Activated CD8-positive, alpha-beta memory T cell treated with anti-CD3 and anti-CD28 coated beads, Interleukin-2, amount 50 U/mL, for 1 hour (primary cell): ENCODE data around the gene ALOX12B.
"Not testable (repeated sequence)": the region's sequence is repeated elsewhere in the genome, so short reads cannot be mapped to it uniquely, and the experiment has no call there.

ENCODE experiments used
- DNase-seq: peaks from one replicate; pipeline ENCODE4 v3.0.0-alpha.2; 2020; ENCODE audit errors: extremely low read depth

The ALOX12B gene

DNA sequence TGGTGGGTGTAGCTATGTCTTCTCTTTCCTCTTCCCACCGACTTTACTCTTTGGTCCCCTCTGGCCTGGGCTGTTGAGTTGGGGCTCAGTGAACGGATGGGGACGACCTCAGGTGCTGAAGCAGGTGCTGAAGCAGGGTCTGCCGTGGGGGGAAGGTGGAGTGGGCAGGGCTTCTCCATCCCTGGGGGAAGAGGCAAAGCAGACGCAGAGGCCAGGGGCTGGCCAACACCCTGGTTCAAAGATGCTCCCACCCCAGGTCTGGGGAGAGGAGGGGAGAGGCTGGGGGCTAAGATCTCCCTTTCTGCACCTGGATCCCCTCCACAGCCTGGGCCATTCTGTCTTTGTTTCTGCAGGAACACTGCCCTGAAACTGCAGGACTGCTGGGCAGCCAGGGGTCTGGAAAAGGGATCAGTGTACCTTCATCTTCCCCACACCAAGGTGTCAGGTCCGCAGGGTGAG lies 22.9 kb downstream of the ALOX12B start:
- no peak for DNase-seq

DNA sequence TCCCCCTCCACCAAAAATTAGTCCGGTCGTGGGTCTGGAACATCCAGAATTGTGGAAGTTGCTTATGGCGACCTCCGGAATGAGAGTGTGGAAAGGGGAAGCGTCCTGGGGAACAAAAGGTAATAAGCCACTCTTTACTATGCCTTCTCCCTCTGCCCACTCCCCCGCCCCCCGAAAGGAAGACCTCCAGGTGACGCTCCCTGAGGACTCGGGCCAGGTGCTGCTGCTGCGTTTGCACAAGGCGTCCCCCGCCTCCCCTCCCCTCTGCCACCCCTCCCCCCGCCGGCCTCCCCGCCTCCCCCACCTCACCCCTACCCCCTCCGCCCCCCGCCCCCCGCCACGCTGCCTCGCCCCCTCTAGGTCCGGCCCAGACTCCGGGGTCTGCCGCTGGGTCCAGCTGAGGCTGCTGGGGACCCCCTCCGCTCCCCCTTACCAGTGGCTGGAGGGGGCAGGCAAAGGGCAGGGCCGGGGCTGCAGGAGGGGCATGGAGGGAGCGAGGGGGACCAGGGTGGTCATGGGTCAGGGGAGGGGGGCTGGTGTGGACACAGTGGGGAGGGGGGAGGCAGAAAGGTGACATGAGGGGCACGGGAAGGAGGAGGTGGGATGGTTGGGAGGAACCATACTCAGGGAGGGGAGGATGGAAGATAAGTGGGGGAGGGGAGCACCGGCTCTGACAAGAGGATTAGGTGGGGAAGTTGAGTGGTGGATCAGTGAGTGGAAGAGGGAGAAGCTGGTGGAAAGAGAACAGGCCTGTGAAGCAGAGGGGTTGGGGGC lies 23.6 kb downstream of the ALOX12B start:
- no peak for DNase-seq

DNA sequence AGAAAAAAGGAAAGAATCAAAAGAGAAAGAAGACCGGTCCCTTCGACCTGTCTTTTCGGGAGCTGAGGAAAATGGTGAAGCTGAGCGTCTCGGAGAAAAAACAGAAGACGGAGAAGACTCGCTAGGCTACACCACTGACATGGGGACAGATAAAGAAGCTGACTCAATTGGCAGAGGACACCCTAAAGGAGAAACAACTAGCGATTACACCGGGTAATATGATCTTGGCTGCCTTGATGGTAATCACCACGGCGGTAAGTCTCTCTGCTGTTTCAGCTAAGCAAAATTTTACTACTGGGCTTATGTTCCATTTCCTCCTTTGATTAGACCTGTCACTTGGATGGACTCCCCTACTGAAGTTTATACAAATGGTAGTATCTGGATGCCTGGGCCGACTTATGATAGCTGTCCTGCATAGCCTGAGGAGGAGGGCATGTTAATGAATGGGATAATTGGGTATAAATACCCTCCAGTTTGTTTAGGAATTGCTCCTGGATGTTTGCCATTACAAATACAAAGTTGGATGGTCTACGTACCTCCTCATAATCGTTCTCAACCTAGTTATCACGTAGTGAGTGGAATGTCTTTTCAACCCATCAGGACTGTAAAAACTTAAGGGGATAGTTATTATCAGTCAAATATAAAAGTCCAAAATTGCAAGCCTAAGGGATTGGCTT lies 24.6 kb downstream of the ALOX12B start:
- DNase-seq, result no peak

DNA sequence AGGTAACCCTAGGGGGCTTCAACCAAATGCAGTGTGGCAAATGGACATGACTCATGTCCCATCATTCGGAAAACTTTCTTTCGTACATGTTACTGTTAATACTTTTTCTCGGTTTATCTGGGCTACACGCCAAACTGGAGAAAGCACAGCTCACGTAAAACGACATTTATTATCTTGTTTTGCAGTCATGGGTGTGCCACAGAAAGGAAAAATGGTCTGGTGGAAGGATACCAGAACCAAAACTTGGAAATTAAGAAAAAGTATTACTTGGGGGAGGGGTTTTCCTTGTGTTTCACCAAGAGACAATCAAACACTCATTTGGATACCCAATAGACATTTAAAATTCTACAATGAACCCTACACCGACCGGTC lies 25.1 kb downstream of the ALOX12B start:
- DNase-seq, result no peak

DNA sequence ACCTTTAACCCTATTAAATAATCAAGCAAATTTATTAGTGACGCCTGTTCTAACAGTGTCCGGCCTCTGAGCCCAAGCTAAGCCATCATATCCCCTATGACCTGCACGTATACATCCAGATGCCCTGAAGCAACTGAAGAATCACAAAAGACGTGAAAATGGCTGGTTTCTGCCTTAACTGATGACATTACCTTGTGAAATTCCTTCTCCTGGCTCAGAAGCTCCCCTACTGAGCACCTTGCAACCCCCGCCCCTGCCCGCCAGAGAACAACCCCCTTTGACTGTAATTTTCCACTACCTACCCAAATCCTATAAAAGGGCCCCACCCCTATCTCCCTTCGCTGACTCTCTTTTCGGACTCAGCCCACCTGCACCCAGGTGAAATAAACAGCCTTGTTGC lies 25.7 kb downstream of the ALOX12B start:
- DNase-seq, result not testable (repeated sequence)

DNA sequence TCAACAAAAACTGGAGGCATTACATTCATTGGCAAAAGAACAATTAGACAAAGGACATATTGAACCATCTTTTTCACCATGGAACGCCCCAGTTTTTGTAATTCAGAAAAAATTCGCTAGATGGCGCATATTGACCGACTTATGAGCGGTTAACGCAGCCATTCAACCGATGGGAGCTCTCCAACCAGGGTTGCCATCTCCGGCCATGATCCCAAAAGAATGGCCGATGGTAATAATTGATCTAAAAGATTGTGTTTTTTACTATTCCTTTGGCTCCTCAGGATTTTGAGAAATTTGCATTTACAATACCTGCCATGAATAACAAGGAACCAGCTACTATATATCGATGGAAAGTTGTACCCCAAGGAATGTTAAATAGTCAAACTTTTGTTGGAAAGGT lies 27.2 kb downstream of the ALOX12B start:
- DNase-seq, result peak; percentile 25

DNA sequence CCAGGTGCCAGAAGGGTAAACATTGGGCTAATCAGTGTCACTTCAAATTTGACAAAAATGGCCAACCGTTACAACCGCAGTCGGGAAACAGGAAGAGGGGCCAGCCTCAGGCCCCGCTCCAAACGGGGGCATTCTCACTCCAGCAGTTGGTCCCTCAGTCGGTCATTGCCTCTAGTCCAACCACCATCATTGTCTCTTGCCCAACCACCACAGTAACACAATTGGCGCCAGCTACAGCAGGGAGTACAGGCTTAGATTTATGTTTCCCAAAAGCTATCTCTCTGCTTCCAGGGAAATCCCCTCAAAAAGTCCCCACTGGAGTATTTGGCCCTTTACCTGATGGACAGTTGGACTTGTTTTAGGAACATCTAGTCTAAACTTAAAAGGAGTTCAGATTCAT lies 28.4 kb downstream of the ALOX12B start:
- DNase-seq, result no peak

DNA sequence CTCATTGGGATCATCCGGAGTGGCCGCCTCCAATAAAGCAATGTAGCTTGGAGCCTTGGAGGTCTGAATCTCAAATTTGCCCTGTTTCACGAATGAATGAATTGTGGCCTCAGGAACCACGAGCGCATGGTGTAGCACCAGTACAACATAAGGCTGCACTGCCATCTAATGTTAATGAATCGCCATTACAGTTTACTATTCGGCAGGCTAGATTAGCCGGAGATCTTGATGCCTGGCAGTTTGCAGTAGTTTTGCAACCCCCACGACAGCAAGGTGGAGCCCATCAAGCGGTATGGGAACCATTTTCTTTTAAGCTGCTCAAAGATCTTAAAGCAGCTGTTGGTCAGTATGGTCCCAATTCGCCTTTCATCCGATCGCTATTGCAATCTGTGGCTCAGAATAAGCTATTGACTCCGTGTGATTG lies 29.8 kb downstream of the ALOX12B start:
- DNase-seq, result peak; percentile 21

DNA sequence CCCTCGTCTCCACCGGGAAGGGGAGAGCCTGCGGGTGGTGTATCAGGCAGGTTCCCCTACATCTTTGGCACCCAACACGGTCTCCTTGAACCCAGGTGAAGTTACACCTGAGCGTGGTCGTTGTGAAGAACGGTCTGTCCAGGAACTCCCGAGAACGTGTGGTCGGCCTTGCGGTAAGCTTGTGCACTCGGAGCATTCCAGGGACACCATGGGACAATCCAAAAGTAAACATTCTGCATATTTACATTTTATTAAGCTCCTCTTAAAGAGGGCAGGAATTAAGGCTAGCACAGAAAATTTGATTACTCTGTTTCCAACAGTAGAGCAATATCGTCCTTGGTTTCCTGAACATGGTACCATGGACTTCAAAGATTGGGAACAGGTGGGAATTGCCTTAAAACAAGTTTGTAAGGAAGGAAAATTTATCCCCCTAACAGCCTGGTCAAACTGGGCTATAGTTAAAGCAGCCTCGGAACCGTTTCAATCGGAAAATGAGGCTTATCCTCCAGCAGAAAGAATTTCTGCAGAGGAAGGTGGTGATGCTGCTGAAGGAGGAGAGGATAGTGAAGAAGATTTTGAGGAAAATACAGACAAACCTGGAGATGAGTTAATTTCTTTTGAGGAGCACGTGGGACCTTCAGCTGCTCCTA lies 30.4 kb downstream of the ALOX12B start:
- no peak for DNase-seq

DNA sequence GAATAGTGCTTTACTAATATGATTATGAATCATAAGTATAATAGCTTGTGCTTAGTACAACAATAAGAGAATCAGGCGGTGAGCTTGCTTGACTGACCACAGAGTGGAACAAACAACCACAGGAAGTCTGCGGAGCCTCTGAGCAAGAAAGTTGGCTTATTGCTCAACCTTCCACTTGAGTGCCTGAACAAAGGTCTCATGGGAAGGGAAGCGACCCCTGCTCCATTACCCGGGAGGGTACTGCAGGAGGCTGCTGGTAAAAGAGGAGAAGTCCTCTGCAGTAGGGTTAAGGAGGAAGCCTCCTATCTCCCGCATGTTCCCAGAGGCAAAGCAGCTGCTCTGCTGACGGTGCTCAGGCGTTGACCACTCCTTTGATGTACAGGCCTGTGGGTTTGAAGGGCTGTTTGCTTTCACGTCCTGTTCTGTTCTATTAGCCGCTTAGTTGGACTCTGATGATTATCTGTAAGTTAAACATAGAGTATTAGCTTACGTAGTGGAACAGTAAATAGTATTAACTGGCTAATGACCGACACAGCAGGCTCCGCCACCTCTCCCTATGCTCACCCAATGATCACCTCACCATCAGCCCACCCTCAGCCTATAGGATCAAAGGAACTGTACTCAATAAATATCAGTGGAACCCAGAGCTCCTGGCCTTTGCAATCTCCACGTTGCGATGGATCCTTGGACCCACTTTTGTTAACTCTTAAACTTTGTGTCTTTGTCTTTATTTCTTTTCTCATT lies 31.1 kb downstream of the ALOX12B start:
- DNase-seq, result no peak

DNA sequence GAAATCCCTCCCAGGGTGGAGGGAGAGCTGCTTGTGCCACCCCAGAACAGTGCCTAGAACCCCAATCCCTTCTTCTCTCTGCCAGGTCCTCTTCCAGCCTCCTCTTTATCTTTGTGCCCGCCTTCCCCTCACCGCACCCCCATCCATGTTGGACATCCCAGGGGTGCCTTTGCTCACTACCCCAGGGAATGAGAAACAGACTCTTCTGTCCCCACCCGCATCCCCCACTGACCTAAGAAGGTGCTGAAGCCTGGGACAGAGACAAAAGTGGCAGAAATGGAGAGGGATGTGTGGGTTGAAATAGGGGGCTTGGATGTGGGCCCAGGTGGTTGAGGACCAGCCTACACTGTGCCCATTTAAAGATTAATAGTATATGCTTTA lies 31.7 kb downstream of the ALOX12B start:
- DNase-seq, result no peak

DNA sequence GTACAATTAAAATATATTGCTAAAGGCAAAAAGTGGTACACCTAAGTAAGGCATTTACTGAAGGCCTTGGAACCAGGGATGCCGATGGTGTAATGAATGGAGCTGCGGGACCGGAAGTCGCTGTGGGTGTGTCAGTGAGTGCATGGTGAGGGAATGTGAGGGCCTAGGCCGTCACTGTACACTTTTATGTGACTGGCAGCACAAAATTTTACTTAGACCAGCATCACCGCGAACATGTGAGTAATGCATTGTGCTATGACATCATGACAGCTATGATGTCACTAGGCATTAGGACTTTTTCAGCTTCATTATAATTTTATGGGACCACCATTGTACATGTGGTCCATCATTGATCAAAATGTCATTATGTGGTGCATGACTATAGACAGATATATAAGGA lies 33.9 kb downstream of the ALOX12B start:
- DNase-seq, result no peak

DNA sequence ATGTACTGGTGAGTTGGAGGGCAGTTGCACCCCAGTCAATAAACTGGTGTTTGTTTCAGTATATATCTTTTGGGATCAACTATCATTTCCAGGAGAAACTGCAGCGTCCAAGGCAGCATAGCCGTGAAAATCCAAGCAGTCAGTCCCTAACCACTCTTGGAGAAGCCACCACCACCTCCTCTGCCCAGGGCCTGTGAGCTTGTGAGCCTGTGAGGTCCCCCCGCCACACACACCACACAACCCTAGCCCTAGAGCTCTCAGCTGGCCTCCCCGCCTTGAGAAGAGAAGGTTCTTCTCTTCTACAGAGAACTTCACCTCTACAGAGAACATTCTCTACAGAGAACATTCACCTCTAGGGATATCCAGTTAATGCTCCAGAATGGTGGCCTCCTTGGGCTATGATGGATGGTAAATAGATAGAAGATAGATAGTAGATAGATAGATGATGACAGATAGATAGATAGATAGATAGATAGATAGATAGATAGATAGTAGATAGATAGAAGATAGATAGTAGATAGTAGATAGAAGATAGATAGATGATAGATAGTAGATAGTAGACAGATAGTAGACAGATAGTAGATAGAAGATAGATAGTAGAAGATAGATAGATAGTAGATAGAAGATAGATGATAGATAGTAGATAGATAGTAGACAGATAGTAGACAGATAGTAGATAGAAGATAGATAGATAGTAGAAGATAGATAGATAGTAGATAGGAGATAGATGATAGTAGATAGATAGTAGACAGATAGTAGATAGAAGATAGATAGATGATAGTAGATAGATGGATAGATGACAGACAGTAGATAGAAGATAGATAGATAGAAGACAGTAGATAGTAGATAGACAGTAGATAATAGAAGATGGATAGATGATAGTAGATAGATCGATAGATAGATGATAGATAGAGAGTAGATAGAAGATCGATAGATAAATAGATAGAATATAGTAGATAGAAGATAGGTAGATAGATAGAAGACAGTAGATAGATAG lies 35.0 kb downstream of the ALOX12B start:
- DNase-seq, result no peak

DNA sequence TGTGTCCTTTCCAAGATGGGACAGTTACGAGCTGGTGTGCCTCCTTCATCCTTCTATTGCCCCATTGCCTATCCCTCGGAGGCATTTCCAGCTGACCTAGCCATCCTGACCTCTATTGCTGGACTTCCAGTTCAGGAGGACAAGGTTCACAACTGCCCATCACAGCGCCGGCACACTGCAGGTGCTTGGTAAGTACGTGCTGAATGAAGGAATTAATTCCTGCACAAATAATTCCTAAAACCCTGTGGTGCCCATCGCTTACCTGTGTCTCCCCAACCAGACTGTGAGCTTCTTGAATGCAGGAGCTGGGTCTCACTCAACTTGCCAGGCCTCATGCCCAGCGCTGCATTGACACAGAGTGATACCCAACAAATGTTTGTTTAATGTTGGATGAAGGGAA lies 35.7 kb downstream of the ALOX12B start:
- no peak for DNase-seq

DNA sequence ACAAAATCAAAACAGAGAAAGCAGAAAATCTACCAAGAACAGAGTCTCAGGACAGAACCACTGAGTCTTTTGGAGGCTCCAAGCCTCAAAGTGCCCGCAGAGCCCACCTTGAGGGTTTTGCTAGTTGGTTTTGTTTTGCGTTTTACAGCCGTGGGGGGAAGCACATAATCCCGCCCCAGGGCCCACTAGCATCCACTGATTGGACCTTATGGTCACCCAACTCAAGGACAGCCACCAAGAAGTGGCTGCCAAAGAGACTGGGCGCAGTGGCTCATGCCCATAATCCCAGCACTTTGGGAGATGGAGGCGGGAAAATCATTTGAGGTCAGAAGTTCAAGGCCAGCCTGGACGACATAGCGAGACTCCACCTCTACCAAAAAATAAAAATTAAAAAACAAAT lies 38.8 kb downstream of the ALOX12B start:
- DNase-seq, result no peak

DNA sequence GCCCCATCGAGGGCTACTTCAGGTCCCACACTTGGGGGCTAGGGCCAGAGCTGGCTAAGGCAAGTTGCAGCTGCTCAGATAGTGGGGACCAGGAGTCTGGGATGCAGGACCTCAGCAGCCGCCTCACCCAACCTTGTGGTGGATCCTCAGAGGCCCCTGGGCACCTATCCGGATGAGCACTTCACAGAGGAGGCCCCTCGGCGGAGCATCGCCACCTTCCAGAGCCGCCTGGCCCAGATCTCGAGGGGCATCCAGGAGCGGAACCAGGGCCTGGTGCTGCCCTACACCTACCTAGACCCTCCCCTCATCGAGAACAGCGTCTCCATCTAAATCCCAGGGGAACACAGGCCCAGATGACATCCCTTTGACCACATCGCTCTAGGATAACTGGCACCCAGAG lies 39.3 kb downstream of the ALOX12B start:
- DNase-seq, result no peak

DNA sequence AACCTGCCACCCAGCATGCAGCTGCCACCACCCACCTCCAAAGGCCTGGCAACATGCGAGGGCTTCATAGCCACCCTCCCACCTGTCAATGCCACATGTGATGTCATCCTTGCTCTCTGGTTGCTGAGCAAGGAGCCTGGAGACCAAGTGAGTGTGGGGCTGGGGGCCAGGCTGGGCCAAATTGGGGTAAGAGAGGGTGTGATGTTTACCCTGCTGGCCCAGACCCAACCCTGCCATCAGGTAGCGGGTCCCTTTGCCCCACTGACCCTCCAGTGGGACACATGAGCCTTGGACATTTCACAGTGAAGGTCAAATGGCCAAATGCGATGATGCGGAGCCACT lies 39.8 kb downstream of the ALOX12B start:
- no peak for DNase-seq

DNA sequence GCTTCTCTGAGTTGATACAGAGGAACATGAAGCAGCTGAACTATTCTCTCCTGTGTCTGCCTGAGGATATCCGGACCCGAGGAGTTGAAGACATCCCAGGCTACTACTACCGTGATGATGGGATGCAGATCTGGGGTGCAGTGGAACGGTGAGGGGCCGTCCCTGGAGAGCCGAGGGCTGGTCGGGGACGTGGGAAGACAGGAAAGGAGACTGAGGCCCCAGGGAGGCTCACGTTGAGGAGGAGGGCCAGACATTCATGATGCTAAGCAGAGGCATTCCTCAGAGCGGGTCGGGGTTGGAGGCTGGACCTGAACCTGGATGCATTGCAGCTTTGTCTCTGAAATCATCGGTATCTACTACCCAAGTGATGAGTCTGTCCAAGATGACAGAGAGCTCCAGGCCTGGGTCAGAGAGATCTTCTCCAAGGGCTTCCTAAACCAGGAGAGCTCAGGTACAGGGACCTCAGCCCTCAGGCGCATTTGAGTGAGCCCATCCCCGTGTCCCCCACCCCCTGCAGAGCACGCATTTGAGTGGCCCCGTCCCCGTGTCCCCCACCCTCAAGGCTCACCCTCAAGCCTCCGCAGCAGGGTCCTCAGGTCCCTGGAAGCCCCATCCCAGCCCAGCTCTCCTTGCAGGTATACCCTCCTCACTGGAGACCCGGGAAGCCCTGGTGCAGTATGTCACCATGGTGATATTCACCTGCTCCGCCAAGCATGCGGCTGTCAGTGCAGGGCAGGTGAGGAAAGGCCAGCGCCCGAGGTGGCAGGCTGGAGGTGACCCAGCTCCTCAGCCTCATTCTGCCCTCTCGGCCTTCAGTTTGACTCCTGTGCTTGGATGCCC lies 40.4 kb downstream of the ALOX12B start:
- DNase-seq, result no peak

DNA sequence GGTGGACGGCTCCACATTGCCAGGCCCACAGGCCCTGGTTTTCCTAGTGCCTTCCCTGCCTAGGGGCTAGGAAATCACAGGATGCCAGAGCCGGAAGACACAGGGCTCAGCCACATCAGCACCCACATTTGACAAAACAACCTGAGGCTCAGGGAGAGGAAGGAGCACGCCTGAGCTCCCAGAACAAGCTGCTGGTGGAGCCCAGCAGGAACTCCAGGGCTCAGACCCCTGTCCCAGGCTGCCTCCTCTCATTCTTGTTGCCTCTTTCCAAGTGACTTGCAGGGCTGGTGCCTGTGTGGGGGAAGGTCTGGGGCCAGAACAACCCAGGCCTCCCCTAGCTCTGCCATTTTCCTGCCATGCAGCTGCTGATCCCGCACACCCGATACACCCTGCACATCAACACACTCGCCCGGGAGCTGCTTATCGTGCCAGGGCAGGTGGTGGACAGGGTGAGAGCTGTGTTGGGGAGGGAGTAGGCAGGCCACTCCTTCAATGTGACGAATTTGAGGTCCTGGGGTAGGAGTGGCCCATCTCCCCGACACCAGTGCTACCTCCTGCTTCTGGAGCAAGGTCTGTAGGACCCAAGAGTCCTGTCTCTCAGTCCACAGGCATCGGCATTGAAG lies 41.1 kb downstream of the ALOX12B start:
- no peak for DNase-seq
